Stimulated activated CD4-positive, alpha-beta T cell treated with anti-CD3 and anti-CD28 coated beads, Interleukin-2, amount 100 ng/mL, for 48 hours (primary cell): ENCODE results near the gene SAFB.
"Not testable (repeated sequence)": the region's sequence is repeated elsewhere in the genome, so short reads cannot be mapped to it uniquely, and the experiment has no call there.

Experiments used
- DNase-seq, 2 donors: peaks; one replicate each; pipeline ENCODE4 v3.0.0-alpha.2; 2020

The SAFB gene

GRCh38 chr19:5595745-5596144 is 27.1 kb upstream of the SAFB start:
- DNase-seq = no peak

DNA sequence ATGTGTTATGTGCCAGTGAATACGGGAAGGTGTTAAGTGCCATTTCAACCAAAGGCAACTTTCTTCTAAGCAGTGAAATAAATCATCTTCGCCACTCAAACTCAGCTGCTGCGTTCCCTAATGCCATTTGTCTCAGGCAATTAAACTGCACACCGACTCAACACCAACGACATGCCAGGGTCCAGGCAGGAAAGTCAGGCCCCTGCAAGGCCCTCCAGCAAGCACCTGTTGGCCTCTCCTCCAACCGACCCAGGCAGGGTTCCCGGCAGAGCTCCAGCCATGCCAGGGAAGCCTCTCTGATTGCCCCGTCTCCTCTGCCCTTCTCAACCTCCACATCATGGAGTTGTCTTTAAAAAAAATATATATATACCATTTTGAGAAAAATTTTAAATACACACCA is 22.1 kb upstream of the SAFB start:
- DNase-seq = no peak

DNA sequence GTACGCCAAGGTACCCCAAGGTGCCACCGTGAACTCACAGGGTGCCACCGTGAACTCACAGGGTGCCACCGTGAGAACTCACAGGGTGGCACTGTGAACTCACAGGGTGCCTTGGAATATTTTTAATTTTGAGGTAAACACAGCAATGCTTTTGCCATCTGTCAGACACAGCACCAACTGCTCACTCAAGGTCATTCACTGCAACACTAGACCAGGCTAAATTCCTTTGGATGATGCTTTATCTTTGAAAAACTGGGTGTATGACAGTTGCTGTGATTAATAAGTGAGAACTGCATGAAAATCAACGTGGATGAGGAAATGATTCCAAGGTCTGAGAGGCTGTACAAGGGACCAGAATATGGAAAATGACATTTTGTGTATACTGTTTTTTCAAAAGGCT is 19.3 kb upstream of the SAFB start:
- DNase-seq = no peak

- no peak for DNase-seq
Observed at GRCh38 chr19:5605362-5605761, 17.5 kb upstream of the SAFB start.

DNA sequence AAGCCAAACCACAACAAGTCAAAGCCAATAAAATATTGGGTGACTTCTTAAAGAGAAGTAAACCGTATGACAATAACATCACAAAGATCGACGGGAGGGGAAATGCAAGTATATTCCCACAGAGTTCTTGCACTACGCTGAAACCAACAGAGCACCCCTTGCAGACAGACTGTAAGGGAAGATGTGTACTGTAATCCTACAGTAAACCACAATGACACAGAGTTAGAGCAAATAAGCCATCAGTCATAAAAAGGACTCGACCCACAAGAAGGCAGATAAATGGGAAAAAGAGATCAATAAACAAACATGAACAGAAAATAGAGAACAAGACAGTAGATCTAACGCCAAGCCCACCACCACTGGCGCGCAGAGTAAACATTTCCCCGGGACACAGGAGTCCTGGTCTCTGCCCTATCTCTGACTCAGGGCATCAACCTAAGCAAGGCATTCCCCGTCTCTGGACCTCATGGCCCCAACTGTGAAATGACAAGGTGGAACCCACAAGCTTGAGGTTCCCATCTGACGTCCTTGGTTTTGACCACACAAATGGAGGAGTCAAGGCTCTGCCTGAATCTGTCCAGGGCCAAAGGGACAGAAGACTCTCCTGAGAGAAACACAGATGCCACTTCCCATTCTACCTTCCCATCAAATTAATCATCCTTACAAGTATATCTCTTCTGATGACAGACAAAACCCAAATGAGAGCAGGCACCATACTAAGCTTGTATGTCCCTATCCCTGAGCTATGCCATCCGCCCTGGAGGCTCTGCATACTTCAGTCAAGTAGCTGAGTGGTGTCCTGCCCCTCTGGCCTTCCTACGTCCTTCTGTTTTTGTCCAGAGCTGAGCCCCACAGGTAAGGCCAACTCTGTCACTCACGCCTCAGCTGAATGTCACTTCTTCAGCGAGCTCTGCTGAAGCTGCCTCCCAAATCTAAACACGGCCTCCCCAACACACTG is 15.3 kb upstream of the SAFB start:
- DNase-seq = no peak

- DNase-seq = no peak
Observed at GRCh38 chr19:5608291-5608690, 14.6 kb upstream of the SAFB start.

GRCh38 chr19:5608766-5609165 is 14.1 kb upstream of the SAFB start:
- DNase-seq = not testable (repeated sequence)

DNA sequence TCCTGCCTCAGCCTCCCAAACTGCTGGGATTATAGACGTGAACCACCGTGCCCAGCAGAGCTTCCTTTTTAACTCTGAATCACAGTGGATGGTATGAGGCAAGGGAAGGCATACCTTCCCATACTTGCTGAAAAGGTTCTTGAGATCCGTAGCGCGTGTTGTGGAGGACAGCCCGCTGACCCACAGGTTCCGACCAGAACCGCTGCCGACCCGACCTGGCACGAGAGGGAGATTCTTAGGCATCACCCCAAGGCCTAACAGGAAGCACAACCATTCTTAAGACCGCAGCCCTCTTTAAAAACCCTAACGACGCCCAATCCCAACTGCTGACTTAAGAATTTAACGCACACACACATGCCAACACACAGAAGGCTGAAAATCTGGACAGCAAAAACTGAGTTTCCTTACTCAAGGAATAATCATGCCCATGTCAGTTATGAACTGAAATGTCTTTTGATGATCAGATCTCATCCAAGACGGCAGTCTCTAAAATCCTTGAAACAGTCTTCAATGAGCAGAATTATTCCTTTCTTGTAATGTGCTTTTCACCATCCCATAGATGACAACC is 12.9 kb upstream of the SAFB start:
- DNase-seq = no peak

GRCh38 chr19:5612891-5613865 is 9.7 kb upstream of the SAFB start:
- DNase-seq = no peak

GRCh38 chr19:5615756-5616327 is 7.0 kb upstream of the SAFB start:
- DNase-seq = no peak

DNA sequence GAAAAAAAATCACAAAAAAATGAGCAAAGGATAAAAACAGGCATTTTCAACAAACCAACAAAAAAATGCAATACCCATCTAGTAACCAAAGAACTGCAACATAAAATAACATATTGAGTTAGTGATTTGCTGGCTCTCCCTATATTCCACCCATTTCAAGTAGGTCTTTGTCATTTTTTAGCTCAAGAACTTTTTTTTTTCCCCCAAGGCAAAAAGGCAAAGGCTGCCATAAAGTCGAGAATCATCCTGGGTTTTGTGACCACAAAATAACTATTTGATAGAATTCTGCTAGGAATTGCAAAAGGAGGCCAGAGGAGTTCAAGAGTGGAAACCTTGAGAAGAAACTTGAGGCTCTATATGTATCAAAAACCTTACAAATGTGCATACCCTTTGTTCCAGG is 5.8 kb upstream of the SAFB start:
- no peak for DNase-seq

- no peak for DNase-seq
Observed at GRCh38 chr19:5618591-5618990, 4.3 kb upstream of the SAFB start.

- DNase-seq = no peak
Observed at GRCh38 chr19:5619946-5620345, 2.9 kb upstream of the SAFB start.

GRCh38 chr19:5621311-5621944 is 1.5 kb upstream of the SAFB start:
- DNase-seq = no peak

DNA sequence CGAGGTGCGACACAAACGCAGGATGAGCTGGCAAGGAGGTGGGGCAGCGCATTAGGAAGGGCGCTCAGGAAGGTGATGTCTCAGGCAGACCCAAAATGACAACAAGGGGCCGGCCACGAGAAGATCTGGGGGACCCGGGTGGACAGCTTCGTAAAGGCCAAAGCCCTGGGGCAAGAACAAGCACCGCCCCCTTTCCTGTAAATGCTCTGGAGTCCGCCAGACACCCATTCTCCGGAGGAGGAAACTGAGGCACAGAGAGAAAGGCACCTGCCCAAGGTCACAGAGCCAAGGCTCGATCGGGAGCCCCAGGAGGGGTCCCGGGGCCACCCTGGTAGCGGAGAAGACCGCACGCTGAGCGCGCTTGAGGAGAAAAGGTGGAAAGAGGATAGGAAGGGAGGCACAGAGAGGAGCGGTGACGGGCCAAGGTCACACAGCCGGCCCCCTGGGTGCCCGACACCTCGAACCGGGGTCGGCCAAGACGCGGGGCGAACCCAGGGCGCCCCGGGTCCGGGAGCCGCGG is 878 bp upstream of the SAFB start:
- DNase-seq = peak in 1 of 2 donors; percentile 27

GRCh38 chr19:5623397-5624017 is 624 bp downstream of the SAFB start:
- DNase-seq = no peak

- no peak for DNase-seq
Observed at GRCh38 chr19:5624018-5624663, 1.3 kb downstream of the SAFB start.

DNA sequence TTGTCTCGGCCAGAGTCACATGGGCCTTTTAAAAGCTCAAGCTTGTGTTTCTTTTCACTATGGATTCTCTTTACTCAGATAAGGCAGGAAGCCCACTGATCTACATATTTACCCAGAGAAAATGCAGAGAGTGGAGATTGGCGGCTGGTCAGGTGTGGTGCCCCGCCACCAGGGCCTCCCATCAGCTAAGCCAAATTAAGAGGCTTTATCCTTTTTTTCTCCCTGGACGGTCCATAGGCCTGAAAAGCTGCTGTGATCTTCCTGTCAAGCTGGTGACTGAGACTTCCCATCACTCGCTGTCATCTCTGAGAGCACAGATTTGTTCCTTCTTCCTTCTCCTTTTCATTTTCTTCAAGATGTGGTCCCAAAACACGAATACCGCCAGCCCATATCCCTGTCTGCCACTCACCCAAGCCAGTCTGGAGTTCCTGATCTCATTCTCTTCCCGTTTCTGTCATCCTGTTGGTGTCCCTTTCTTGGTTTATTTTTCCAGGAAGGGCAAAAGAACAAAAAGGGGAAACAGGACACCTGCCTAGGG is 1.9 kb downstream of the SAFB start:
- no peak for DNase-seq

- no peak for DNase-seq
Observed at GRCh38 chr19:5625641-5626040, 2.8 kb downstream of the SAFB start.

DNA sequence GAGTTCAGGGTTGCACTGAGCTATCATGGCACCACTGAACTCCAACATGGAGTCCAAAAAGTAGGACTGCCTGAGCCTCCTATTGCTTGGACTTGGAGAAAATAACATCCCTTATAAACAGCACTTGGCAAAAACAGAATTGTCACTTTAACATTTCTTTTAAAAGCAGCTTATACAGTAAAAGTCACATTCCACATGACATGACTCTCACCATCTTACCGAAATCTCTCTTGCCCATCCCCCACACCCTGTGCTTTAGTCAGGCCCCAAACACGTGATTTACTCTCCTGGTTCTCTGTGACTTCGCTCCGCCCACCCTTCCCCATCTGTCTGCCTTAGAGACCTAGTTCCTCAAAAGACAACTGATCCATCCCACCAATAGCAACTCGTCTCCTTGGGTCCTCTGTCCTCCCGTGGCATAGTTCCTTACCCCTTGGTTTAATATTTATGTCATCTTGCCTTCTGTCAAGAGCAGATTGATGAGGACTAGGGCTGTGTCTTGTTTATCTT is 4.6 kb downstream of the SAFB start:
- peak; percentile 33 to 38 for DNase-seq

GRCh38 chr19:5628461-5628860 is 5.6 kb downstream of the SAFB start:
- no peak for DNase-seq
